ENCODE results near the gene CA10. TPM values are rescaled to one million over a fixed set of nuclear protein-coding genes. Genes with fewer than 3 reads are reported as not detected.

Gene CA10
- total and polyA plus RNA-seq, 9 of the 15 experiments (the other 6 are each of a cell fraction or from before 2014, with no cell fraction given), result not detected

- H3K36me3 ChIP-seq (ENCODE audit: control insufficient read depth, insufficient read depth, low read length), result no peaks in the 10 kb centered on the region
- 2% methylated on average over 6 of the region's 6 CpGs for WGBS (ENCODE audit: insufficient coverage, low coverage, missing lambda C conversion rate)
- no peak overlapping the region for H2AFZ ChIP-seq (ENCODE audit: low read depth, low read length)
- no peak overlapping the region for H3K4me3 ChIP-seq
- no peak for ATAC-seq
- intact Hi-C loops (cut with micrococcal nuclease), result no loop called here
- no TSS peak for BruUV-seq (replicated peaks)
- in situ Hi-C loops (cut with MboI), result no loop called here
- H3K27me3 ChIP-seq (ENCODE audit: control insufficient read depth in 2 of 2, insufficient read depth in 2 of 2, low read length in 2 of 2), result no peaks in the 10 kb centered on the region
- H3K9ac ChIP-seq (ENCODE audit: insufficient read depth in 1 of 2, low read depth in 2 of 2, low read length in 2 of 2), result no peak overlapping the region
- ChIA-PET POLR2A (interaction anchor here (0.6 kb wide), 1 partner anchor 16 kb away, joined by 3 read pairs; no protein-coding TSS in a partner anchor), CTCF (ENCODE audit: low intra/inter-chr PET ratio) (no interaction called here)
- no peak for FAIRE-seq
- H4K20me1 ChIP-seq (replicated peaks; ENCODE audit: control insufficient read depth, insufficient read depth, low read length), result no peaks in the 10 kb centered on the region
- no peak overlapping the region for H3K4me2 ChIP-seq (ENCODE audit: insufficient read depth, low read length)
- TF ChIP-seq NFYB (IDR thresholded peaks at IDR 0.05; ENCODE audit: extremely low read depth, insufficient read length), result no peak
- no peak for TF ChIP-seq ZNF24 (IDR thresholded peaks at IDR 0.05)
- TF ChIP-seq XRCC5 (IDR thresholded peaks at IDR 0.05; ENCODE audit: low read depth, low read length), result no peak
- no peak for TF ChIP-seq BCOR (IDR thresholded peaks at IDR 0.05)
- no peak for TF ChIP-seq SMAD2 (IDR thresholded peaks at IDR 0.05; ENCODE audit: low read depth, low read length)
- TF ChIP-seq SPI1 (IDR thresholded peaks at IDR 0.05; ENCODE audit: borderline replicate concordance, low read depth, low read length), result no peak
- TF ChIP-seq OTX1 (CRISPR knock-in tag; IDR thresholded peaks at IDR 0.05), result no peak
- no peak for TF ChIP-seq POLR2AphosphoS2 (IDR thresholded peaks at IDR 0.05; ENCODE audit: low read length)
- no peak for TF ChIP-seq CCAR2 (IDR thresholded peaks at IDR 0.05; ENCODE audit: low read depth, low read length)
- TF ChIP-seq MAZ (CRISPR knock-in tag; conservative IDR thresholded peaks at IDR 0.05 in 1 of 2, IDR thresholded peaks at IDR 0.05 in 1 of 2), result no peak
- no peak for TF ChIP-seq NFATC3 (IDR thresholded peaks at IDR 0.05)
- TF ChIP-seq DACH1 (IDR thresholded peaks at IDR 0.05; ENCODE audit: partially characterized antibody), result no peak
- no peak for TF ChIP-seq ZNF695 (CRISPR knock-in tag; IDR thresholded peaks at IDR 0.05)
- TF ChIP-seq ZNF212 (CRISPR knock-in tag; IDR thresholded peaks at IDR 0.05), result no peak
- no peak for TF ChIP-seq ZNF263 (CRISPR knock-in tag; IDR thresholded peaks at IDR 0.05; ENCODE audit: borderline replicate concordance)
- no peak for DNase-seq (ENCODE audit: extremely low read depth in 1 of 4, low spot score in 3 of 4)
- no peaks in the 10 kb centered on the region for H3K9me1 ChIP-seq (ENCODE audit: control insufficient read depth, insufficient read depth, low read length)
- H3K27ac ChIP-seq (ENCODE audit: extremely low read depth, low read depth, low read length), result no peak overlapping the region
- no peaks in the 10 kb centered on the region for H3K79me2 ChIP-seq (ENCODE audit: control insufficient read depth, insufficient read depth, low read length)
- no peaks in the 10 kb centered on the region for H3K4me1 ChIP-seq (replicated peaks in 1 of 2; ENCODE audit: control insufficient read depth in 2 of 2, insufficient read depth in 2 of 2, low read length in 2 of 2)
- no peaks in the 10 kb centered on the region for H3K9me3 ChIP-seq (replicated peaks; ENCODE audit: control insufficient read depth, insufficient read depth, low read depth, low read length)
These were observed 556.8 kb downstream of the CA10 start for GRCh38 chr17:51601622-51602261.

Data from K562 (cell line).